H1 (cell line): Measurements from ENCODE around the gene FOXN1. TPM values are rescaled to one million over a fixed set of nuclear protein-coding genes. Genes with fewer than 3 reads are reported as not detected.

Source experiments
- EP300 ChIP-seq, 2 experiments: IDR thresholded peaks; 1 replicate in 1 of 2; 2 replicates in 1 of 2; pipeline ENCODE4 v1.6.1; 2011 to 2012; ENCODE audit warnings: low read depth in 2 of 2, low read length in 2 of 2, mild to moderate bottlenecking in 2 of 2, borderline replicate concordance in 1 of 2, inconsistent platforms in 1 of 2, moderate library complexity in 1 of 2
- HDAC2 ChIP-seq, 2 experiments: fragments of 300-600 bp in 1 of 2; sonication (generic) in 1 of 2; IDR thresholded peaks; 2 replicates each; pipeline ENCODE4 v1.6.1; 2011 to 2012; ENCODE audit warnings: low read depth in 2 of 2, low read length in 2 of 2, mild to moderate bottlenecking in 2 of 2, moderate library complexity in 2 of 2, borderline replicate concordance in 1 of 2, inconsistent platforms in 1 of 2
- MAFK ChIP-seq: IDR thresholded peaks from 2 replicates; pipeline ENCODE4 v1.6.1; 2012; ENCODE audit warnings: low read depth, mild to moderate bottlenecking, improper control_type of control experiment, low read length
- RNF2 ChIP-seq: fragments of 200-900, 300-1000 bp; sonication (generic); IDR thresholded peaks from 2 replicates; pipeline ENCODE4 v1.7.1; 2016; ENCODE audit warnings: borderline replicate concordance, low read depth, mild to moderate bottlenecking, antibody characterized with exemption, low read length; ENCODE audit not compliant: poor library complexity, severe bottlenecking; ENCODE audit errors: missing control alignments
- SP2 ChIP-seq: IDR thresholded peaks from 2 replicates; pipeline ENCODE4 v1.6.1; 2012; ENCODE audit warnings: mild to moderate bottlenecking, low read length, inconsistent platforms
- polyA plus RNA-seq, 7 experiments: library from polyadenylated mRNA; depleted of rRNA in 3 of 7; stranded (reverse) in 5 of 7; unstranded in 2 of 7; fragments of >200 nt in 5 of 7; fragments of 200-250 nt in 2 of 7; gene quantifications; 1 replicate in 5 of 7; 2 replicates in 1 of 7; 4 replicates in 1 of 7; pipeline versions ENCODE4 v1.2.1 to v1.2.3, GENCODE V29; 2011 to 2013; ENCODE audit warnings: missing spikeins in 2 of 7, mixed read lengths in 2 of 7
- total RNA-seq: library from RNA; stranded (reverse); fragmentation: NEBNext Ultra II Directional; extraction: Animal tissue kit (Norgen Biotek cat#: 25700); gene quantifications from 2 replicates; pipeline ENCODE4 v1.2.1, GENCODE V29; 2021

Gene FOXN1
- total and polyA plus RNA-seq, 2 of the 8 experiments (the other 6 are each of a cell fraction or from before 2014, with no cell fraction given), result not detected

DNA sequence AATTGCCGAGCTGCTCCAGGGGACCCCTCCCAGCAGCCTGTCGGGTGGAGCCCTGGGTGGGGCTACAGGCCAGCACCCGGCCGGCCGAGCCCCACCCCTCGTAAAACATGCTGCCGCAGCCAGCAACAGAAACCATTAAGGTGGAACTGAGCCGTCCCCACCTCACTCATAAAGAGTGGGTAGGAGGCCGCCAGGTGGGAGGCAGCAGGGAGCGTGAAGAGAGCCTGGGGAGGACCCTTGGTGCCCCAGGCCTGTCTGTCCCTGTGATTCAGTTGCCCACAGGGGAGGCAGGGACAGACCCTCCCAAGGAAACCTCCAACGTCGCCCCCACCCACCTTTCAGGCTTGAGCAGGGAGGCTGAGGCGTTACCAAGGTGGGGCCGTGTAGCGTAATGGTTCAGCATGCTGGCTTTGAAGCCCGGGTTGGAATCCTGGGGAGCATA lies 8.4 kb downstream of the FOXN1 start (continued):
- TF ChIP-seq RNF2 (no peak), MAFK (no peak), HDAC2 (IDR thresholded peaks at IDR 0.05; ENCODE audit: borderline replicate concordance in 1 of 2, low read depth in 2 of 2, low read length in 2 of 2) (no peak), EP300 (IDR thresholded peaks at IDR 0.05; ENCODE audit: borderline replicate concordance in 1 of 2, low read depth in 2 of 2, low read length in 2 of 2) (no peak), SP2 (no peak)
